Testis (tissue), 3 donors: ENCODE results near the gene PIEZO2. TPM values are rescaled to one million over a fixed set of nuclear protein-coding genes. Genes with fewer than 3 reads are reported as not detected.

Source experiments
- DNase-seq: peaks from one replicate; pipeline ENCODE4 v3.0.0-alpha.2; 2019
- H3K27ac ChIP-seq, 2 donors: fragments of 200-600 bp; sonication (generic); one replicate each; pipeline ENCODE4 v1.5.1; 2019
- H3K27me3 ChIP-seq: fragments of 200-600 bp; sonication (generic); one replicate; pipeline ENCODE4 v1.5.1; 2019
- H3K36me3 ChIP-seq: fragments of 200-600 bp; sonication (generic); one replicate; pipeline ENCODE4 v1.5.1; 2017; ENCODE audit warnings: low read depth; ENCODE audit errors: missing control alignments
- H3K4me1 ChIP-seq: fragments of 200-600 bp; sonication (generic); one replicate; pipeline ENCODE4 v1.5.1; 2019
- H3K4me3 ChIP-seq, 2 donors: fragments of 200-600 bp; sonication (generic); one replicate each; pipeline ENCODE4 v1.5.1; 2017 to 2019
- H3K9me3 ChIP-seq: fragments of 200-600 bp; sonication (generic); one replicate; pipeline ENCODE4 v1.5.1; 2017
- CTCF ChIP-seq, 3 experiments: fragments of 450-650 bp in 2 of 3; fragments of 200-600 bp in 1 of 3; sonication (generic) in 1 of 3; IDR thresholded peaks; one replicate each; pipeline ENCODE4 v1.5.1; 2016 to 2019; ENCODE audit warnings: antibody characterized with exemption in 3 of 3, mild to moderate bottlenecking in 2 of 3, moderate library complexity in 1 of 3
- POLR2A ChIP-seq: fragments of 450-650 bp; IDR thresholded peaks from one replicate; pipeline ENCODE4 v1.6.1; 2017; ENCODE audit warnings: antibody characterized with exemption, mild to moderate bottlenecking, moderate library complexity
- WGBS, 2 donors: methylation state at CpG; one replicate each; pipeline ENCODE4 v1.1.5; 2018; 5-methylcytosine and 5-hydroxymethylcytosine counted together
- intact Hi-C: fragments of 100-400 bp; cut with DNase I; formaldehyde crosslinking; loops from one replicate; pipeline ENCODE4 v1.15.1; 2023; ENCODE audit warnings: low total_unique reads
- polyA plus RNA-seq: library from polyadenylated mRNA; stranded (reverse); fragments of 350-450 nt; fragmentation: Illumina TruSeq; extraction: RNeasy Lipid Tissue Mini Kit (QIAGEN cat#74804); gene quantifications from one replicate; pipeline ENCODE4 v1.2.3, GENCODE V29; 2014; ENCODE audit warnings: low read depth, low replicate concordance; ENCODE audit not compliant: insufficient read depth
- total RNA-seq, 2 donors: library from RNA; depleted of rRNA; stranded (reverse); fragments of >200 nt; gene quantifications; one replicate each; pipeline ENCODE4 v1.2.3, GENCODE V29; 2016

The PIEZO2 gene
- total and polyA plus RNA-seq, 3 donors from 2014 or later, result 2.3 to 3.5 (median 3.0) TPM

DNA sequence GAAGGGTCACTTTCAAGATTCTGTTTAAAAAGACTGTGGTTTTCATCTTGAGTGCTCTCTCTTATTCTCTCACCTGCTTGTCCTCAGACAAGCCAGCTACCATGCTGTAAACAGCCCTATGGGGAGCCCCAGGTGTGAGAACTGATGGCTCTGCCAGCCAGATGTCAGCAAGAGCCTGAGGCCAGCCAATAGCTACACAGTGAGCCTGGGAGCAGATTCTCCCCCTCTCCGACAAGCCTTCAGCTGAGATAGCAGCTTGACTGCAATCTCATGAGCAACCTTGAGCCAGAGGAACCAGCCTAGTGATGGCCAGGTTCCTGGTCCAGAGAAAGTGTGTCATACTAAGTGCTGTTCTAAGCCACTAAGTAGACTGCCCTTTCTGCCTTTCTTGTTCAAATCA lies 351.5 kb downstream of the PIEZO2 start:
- no peaks in the 10 kb centered on the region for H3K9me3 ChIP-seq
- no peak for TF ChIP-seq POLR2A
- no peak for TF ChIP-seq CTCF (IDR thresholded peaks at IDR 0.05)
- no peak overlapping the region for H3K4me3 ChIP-seq
- H3K27ac ChIP-seq, result no peak overlapping the region
- no peaks in the 10 kb centered on the region for H3K27me3 ChIP-seq
- WGBS, 2 donors, result 53 to 83% methylated on average over 1 of the region's 1 CpG
- no peaks in the 10 kb centered on the region for H3K4me1 ChIP-seq
- no peak for DNase-seq
- H3K36me3 ChIP-seq, result no peaks in the 10 kb centered on the region
- intact Hi-C loops, result no loop called here

GRCh38 chr18:10794771-10795170 lies 354.6 kb downstream of the PIEZO2 start:
- TF ChIP-seq POLR2A (no peak), CTCF (IDR thresholded peaks at IDR 0.05) (no peak)
- Histone ChIP-seq H3K4me3 (no peak overlapping the region), H3K27me3 (no peaks in the 10 kb centered on the region), H3K4me1 (no peaks in the 10 kb centered on the region), H3K27ac (no peak overlapping the region), H3K36me3 (no peaks in the 10 kb centered on the region), H3K9me3 (no peaks in the 10 kb centered on the region)
- no peak for DNase-seq
- intact Hi-C loops, result no loop called here
- WGBS, 2 donors, result 69 to 87% methylated on average over 7 of the region's 7 CpGs

DNA sequence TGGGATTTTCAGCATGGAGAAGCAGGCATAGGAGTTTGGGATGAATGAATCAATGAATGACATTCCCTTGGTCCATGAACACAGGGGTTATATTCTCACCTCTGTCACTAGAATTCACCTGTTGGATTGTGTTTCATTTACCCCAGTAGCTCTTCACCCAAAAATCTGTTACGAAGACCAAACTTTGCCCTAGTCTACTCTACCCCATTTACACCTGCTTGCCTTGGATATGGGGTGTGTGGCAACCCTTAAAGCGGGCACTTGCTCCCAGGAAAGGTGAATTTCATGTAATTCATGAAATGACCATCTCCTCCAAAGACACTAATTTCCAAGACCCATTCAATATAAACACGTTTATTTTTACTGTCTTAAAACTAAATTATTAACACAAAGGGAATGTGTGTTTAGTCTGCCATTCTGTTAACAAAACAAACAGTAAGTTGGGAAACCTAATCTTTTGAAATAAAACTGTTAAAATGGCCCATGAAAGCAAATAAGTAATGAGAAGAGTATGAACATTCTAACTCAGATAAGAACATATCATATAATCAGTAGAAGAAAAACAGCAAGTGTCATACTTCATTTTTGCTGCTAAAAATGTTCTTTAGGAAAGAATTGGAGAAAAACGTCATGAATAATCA lies 355.5 kb downstream of the PIEZO2 start:
- H3K4me3 ChIP-seq, result no peak overlapping the region

GRCh38 chr18:10792181-10792580 lies 357.2 kb downstream of the PIEZO2 start:
- H3K27me3 ChIP-seq, result no peaks in the 10 kb centered on the region
- no peak overlapping the region for H3K27ac ChIP-seq
- 77 to 84% methylated on average over 4 of the region's 4 CpGs for WGBS, 2 donors
- intact Hi-C loops, result no loop called here
- no peaks in the 10 kb centered on the region for H3K9me3 ChIP-seq
- TF ChIP-seq POLR2A, result no peak
- no peak for TF ChIP-seq CTCF (IDR thresholded peaks at IDR 0.05)
- no peak for DNase-seq
- H3K4me1 ChIP-seq, result no peaks in the 10 kb centered on the region
- H3K36me3 ChIP-seq, result no peaks in the 10 kb centered on the region
- H3K4me3 ChIP-seq, result no peak overlapping the region

More for the DNA sequence above, 355.5 kb downstream of the PIEZO2 start:
- no peaks in the 10 kb centered on the region for H3K36me3 ChIP-seq
- WGBS, 2 donors, result 72 to 74% methylated on average over 4 of the region's 4 CpGs
- intact Hi-C loops, result no loop called here
- DNase-seq, result no peak
- no peaks in the 10 kb centered on the region for H3K27me3 ChIP-seq
- H3K4me1 ChIP-seq, result no peaks in the 10 kb centered on the region
- no peak overlapping the region for H3K27ac ChIP-seq
- H3K9me3 ChIP-seq, result no peaks in the 10 kb centered on the region
- TF ChIP-seq CTCF (IDR thresholded peaks at IDR 0.05) (no peak), POLR2A (no peak)
